ENCODE data around the gene BMP6.

BMP6 gene

GRCh38 chr6:7823552-7823951, 97.7 kb downstream of the BMP6 start:
- no peak for TF ChIP-seq CTCF (IDR thresholded peaks at IDR 0.05; ENCODE audit: low read depth, low read length)
- DNase-seq (ENCODE audit: extremely low read depth, low read depth): no peak

GRCh38 chr6:7825986-7826385, 100.1 kb downstream of the BMP6 start:
- no peak for TF ChIP-seq CTCF (IDR thresholded peaks at IDR 0.05; ENCODE audit: low read depth, low read length)
- no peak for DNase-seq (ENCODE audit: extremely low read depth, low read depth)

- no peak for DNase-seq (ENCODE audit: extremely low read depth, low read depth)
- no peak for TF ChIP-seq CTCF (IDR thresholded peaks at IDR 0.05; ENCODE audit: low read depth, low read length)
Measured at GRCh38 chr6:7827142-7827541, 101.2 kb downstream of the BMP6 start.

DNA sequence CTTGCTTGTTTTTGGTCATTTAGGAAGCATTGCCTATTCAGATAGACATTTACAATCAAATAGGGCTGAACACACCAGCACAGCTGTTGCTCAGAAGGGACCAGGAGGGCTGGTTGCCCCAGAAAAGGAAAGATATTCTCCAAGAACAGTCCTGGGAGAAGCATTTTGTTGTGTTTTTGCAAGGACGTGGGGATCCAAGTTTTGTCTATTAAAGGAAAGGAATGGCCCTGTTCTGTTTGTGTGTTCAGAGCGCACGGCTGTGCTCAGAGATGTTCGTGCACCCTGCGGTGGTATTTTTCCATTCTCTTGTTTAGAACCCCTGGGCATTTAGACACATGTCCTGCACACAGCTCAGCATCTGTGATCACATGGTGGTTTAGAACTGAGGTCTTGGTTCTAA, 102.2 kb downstream of the BMP6 start:
- DNase-seq (ENCODE audit: extremely low read depth, low read depth): no peak
- TF ChIP-seq CTCF (IDR thresholded peaks at IDR 0.05; ENCODE audit: low read depth, low read length): no peak

- no peak for TF ChIP-seq CTCF (IDR thresholded peaks at IDR 0.05; ENCODE audit: low read depth, low read length)
Measured at GRCh38 chr6:7832904-7833750, 107.2 kb downstream of the BMP6 start.

DNA sequence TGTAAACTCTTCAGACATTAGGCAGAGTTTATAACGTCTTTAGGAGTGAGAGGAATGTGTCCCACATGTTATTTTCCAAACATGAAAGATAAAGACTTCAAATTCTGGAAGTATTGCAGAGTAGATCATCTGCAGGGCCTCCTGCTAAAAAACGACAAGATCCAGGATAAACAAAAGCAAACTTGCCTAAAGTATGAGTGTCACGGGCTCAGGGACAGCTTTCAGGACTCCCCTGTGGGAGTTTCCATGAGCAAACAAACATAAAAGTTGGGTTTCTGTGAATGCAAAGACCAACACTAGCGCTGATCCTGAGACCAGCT, 107.8 kb downstream of the BMP6 start:
- DNase-seq (ENCODE audit: extremely low read depth, low read depth): no peak
- no peak for TF ChIP-seq CTCF (IDR thresholded peaks at IDR 0.05; ENCODE audit: low read depth, low read length)

More at GRCh38 chr6:7832904-7833750, 107.2 kb downstream of the BMP6 start:
- no peak for DNase-seq (ENCODE audit: extremely low read depth, low read depth)

DNA sequence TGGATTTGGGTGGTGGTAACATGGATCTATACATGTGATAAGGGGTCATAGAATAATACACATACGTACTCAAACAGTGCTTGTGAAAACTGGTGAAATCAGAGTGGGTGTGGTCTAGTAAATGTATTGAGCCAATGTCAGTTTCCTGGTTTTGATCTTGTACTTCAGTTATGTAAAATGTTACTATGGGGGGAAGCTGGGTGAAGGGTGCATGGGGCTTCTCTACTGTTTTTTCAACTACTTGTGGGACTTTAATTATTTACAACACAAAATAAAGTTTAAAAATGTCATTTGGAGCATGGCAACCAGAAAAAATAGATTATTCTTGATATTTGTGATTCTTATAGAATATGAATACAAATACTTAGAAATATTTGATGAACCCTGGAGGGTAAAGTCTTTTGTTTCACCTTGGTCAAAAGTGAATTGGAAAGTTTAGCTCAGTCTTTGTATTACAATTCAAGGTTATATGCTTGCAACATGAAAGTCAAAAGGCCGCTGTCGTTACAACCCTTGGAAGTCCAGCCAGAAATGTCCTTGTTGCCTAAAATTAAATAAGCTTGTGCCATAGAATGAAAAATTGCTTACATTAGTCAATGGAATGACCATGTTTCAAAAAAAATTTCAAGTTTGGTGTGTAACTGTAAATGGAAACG, 110.6 kb downstream of the BMP6 start:
- no peak for DNase-seq (ENCODE audit: extremely low read depth, low read depth)
- TF ChIP-seq CTCF (IDR thresholded peaks at IDR 0.05; ENCODE audit: low read depth, low read length): no peak

Data from AG09319 (cell line).